ENCODE results near the gene CFAP119. TPM values are rescaled to one million over a fixed set of nuclear protein-coding genes. Genes with fewer than 3 reads are reported as not detected.

CFAP119 gene
- total and polyA plus RNA-seq, 8 donors, result 2.0 to 71.2 (median 10.4) TPM; not detected in 2

DNA sequence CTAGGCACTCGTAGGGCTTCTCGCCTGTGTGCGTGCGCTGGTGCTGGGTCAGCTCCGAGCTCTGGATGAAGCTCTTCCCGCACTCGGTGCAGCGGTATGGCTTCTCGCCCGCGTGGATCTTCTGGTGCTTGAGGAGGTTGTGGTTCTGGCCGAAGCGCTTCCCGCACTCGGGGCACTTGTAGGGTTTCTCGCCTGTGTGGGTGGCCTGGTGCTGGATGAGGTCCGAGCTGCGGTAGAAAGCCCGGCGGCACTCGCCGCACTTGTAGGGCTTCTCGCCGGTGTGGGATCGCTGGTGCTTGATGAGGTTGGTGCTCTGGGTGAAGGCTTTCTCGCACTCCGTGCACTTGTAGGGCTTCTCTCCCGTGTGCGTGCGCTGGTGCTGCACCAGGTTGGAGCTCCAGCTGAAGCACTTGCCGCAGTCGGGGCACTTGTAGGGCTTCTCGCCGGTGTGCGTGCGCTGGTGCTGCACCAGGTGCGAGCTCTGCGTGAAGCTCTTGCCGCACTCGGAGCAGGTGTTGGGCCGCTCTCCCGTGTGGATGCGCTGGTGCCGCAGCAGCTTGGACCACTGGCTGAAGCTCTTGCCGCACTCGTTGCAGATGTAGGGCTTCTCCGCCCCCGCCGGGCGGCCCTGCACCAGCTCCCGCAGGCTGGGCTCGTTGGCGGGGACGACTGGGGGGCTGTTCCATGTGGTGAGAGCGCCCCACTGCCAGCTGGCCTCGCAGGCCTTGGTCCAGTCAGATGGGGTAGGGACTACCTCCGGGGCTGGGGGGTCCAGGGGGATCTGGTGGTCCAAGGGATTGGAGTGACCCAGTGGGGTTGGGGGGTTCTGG is 21.6 kb upstream of the CFAP119 start:
- no peaks in the 10 kb centered on the region for H3K9me3 ChIP-seq
- DNase-seq, result peak in 1 of 2 donors; percentile 6
- intact Hi-C loops (cut with DNase I; ENCODE audit: low total_unique reads), result loop anchor here (10.0 kb wide), 1 partner anchor 61 kb away; no protein-coding TSS in a partner anchor
- TF ChIP-seq POLR2A (IDR thresholded peaks at IDR 0.05) (no peak), POLR2AphosphoS5 (IDR thresholded peaks at IDR 0.05) (no peak), EP300 (IDR thresholded peaks at IDR 0.05) (no peak)
- TF ChIP-seq, protein P1, sequence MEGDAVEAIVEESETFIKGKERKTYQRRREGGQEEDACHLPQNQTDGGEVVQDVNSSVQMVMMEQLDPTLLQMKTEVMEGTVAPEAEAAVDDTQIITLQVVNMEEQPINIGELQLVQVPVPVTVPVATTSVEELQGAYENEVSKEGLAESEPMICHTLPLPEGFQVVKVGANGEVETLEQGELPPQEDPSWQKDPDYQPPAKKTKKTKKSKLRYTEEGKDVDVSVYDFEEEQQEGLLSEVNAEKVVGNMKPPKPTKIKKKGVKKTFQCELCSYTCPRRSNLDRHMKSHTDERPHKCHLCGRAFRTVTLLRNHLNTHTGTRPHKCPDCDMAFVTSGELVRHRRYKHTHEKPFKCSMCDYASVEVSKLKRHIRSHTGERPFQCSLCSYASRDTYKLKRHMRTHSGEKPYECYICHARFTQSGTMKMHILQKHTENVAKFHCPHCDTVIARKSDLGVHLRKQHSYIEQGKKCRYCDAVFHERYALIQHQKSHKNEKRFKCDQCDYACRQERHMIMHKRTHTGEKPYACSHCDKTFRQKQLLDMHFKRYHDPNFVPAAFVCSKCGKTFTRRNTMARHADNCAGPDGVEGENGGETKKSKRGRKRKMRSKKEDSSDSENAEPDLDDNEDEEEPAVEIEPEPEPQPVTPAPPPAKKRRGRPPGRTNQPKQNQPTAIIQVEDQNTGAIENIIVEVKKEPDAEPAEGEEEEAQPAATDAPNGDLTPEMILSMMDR (IDR thresholded peaks at IDR 0.05), result no peak
- H3K27ac ChIP-seq, result no peak overlapping the region
- no peak overlapping the region for H3K4me3 ChIP-seq
- H3K36me3 ChIP-seq, result peaks cover 22 to 48% (median 37%) of the 10 kb centered on the region in 4 donors
- peaks cover 11 to 40% (median 28%) of the 10 kb centered on the region in 4 donors for H3K4me1 ChIP-seq
- no peaks in the 10 kb centered on the region for H3K27me3 ChIP-seq
- WGBS, 5 donors, result 94 to 98% (median 95%) methylated on average over 17 to 57 of the region's 57 CpGs

GRCh38 chr16:30782486-30783279 is 20.8 kb upstream of the CFAP119 start:
- peak in 1 of 2 donors; percentile 2 for DNase-seq
- Histone ChIP-seq H3K36me3 (peaks cover 22 to 48% (median 37%) of the 10 kb centered on the region in 4 donors), H3K4me3 (no peak overlapping the region), H3K4me1 (peaks cover 9 to 35% (median 23%) of the 10 kb centered on the region in 4 donors), H3K27me3 (no peaks in the 10 kb centered on the region), H3K27ac (no peak overlapping the region), H3K9me3 (no peaks in the 10 kb centered on the region)
- TF ChIP-seq, protein P1 (IDR thresholded peaks at IDR 0.05), result no peak
- TF ChIP-seq POLR2AphosphoS5 (IDR thresholded peaks at IDR 0.05) (no peak), EP300 (IDR thresholded peaks at IDR 0.05) (no peak), POLR2A (IDR thresholded peaks at IDR 0.05) (no peak)
- WGBS, 5 donors, result 95 to 97% (median 97%) methylated on average over 54 to 63 of the region's 63 CpGs
- intact Hi-C loops (cut with DNase I; ENCODE audit: low total_unique reads), result loop anchor here (10.0 kb wide), 1 partner anchor 62 kb away; no protein-coding TSS in a partner anchor

DNA sequence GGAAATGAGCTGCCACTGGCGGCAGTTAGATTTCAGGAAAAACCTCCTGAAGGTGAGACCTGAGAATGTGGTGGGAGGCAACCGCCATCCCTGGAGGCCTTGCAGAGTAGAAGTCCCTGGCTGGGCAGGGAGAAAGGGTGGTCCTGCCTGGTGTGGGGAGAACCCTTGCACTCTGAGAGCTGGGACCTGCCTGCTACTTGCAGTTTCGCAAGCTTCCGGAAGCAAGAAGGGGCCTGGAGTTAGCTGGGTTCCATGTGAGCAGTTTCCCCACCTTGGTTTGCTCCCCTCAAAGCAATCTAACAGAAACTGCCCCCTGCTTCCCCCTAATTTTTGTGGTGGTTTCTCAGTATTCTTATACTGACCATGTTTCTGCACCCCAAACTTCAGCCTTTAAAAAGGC is 18.7 kb upstream of the CFAP119 start:
- 58 to 89% (median 84%) methylated on average over 4 of the region's 4 CpGs for WGBS, 5 donors

More for the DNA sequence above, 18.7 kb upstream of the CFAP119 start:
- H3K4me1 ChIP-seq, result peaks cover 16 to 38% (median 26%) of the 10 kb centered on the region in 4 donors
- no peak for TF ChIP-seq POLR2AphosphoS5 (IDR thresholded peaks at IDR 0.05)
- TF ChIP-seq POLR2A (IDR thresholded peaks at IDR 0.05), result no peak
- TF ChIP-seq, protein P1 (IDR thresholded peaks at IDR 0.05), result no peak
- no peak for TF ChIP-seq EP300 (IDR thresholded peaks at IDR 0.05)
- peaks cover 22 to 48% (median 37%) of the 10 kb centered on the region in 4 donors for H3K36me3 ChIP-seq
- DNase-seq, result peak in 1 of 2 donors; percentile 2
- H3K27me3 ChIP-seq, result no peaks in the 10 kb centered on the region
- no peak overlapping the region for H3K27ac ChIP-seq
- H3K4me3 ChIP-seq, result no peak overlapping the region
- H3K9me3 ChIP-seq, result no peaks in the 10 kb centered on the region
- intact Hi-C loops (cut with DNase I; ENCODE audit: low total_unique reads), result loop anchor here (10.0 kb wide), 1 partner anchor 64 kb away; no protein-coding TSS in a partner anchor

Measured in stomach (tissue), 9 donors.